RWPE1 (cell line): ENCODE data around the gene CYTIP.

Experiments used
- CTCF ChIA-PET: fragments of 350-600 bp; sonication (Branson Sonifier 250); formaldehyde crosslinking; extraction: SDS; loops from one replicate; lab custom pipeline; 2021; lab: Yijun Ruan, JAX
- POLR2A ChIA-PET: fragments of 400-600 bp; formaldehyde crosslinking; extraction: SDS; loops from one replicate; lab custom pipeline; 2020; ENCODE audit warnings: antibody characterized with exemption; ENCODE audit not compliant: low non-redundant PET; lab: Yijun Ruan, JAX
- DNase-seq: peaks from one replicate; pipeline ENCODE4 v3.0.0; 2012; ENCODE audit warnings: low spot score
- H3K27ac ChIP-seq: fragments of 450-650 bp; 2 replicates; pipeline ENCODE4 v1.5.1; 2017
- TF ChIP-seq, protein P1 (sequence below): fragments of 450-650 bp; conservative IDR thresholded peaks from 2 replicates; pipeline ENCODE4 v1.5.1; 2017; ENCODE audit warnings: low read depth, mild to moderate bottlenecking

Gene CYTIP

DNA sequence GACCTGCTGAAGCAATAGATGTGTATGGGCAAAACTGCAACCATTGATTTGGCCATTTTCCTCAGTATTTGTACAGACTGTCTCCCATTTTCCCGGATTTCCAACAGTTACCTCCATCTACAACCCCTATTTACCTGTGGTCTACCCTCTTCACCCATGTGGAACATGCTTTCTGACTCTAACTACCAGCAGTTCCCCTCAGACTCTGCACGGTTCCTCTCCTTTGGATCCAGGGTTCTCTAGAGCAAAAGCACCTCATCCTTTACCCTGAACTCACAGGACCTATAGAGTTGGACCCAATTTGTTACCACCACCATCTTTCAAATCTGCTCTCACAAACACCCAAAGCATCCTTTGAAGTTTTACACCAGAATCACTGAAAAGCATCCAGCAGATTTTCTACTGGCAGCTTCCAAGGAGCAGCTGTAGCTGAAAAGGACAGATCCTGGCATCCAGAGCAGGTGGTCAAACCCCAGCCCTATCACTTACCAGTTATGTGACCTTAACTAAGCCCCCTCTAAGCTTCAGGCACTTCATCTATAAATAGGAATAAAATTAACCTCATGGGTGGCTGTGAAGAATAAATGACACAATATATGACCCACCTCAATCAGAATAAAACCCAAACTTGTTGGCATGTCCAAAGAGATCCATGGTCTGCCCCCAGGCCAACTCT lies 15.3 kb downstream of the CYTIP start:
- DNase-seq = no peak
- ChIA-PET CTCF (no interaction called here), POLR2A (no interaction called here)
- no peak overlapping the region for H3K27ac ChIP-seq
- TF ChIP-seq, protein P1, sequence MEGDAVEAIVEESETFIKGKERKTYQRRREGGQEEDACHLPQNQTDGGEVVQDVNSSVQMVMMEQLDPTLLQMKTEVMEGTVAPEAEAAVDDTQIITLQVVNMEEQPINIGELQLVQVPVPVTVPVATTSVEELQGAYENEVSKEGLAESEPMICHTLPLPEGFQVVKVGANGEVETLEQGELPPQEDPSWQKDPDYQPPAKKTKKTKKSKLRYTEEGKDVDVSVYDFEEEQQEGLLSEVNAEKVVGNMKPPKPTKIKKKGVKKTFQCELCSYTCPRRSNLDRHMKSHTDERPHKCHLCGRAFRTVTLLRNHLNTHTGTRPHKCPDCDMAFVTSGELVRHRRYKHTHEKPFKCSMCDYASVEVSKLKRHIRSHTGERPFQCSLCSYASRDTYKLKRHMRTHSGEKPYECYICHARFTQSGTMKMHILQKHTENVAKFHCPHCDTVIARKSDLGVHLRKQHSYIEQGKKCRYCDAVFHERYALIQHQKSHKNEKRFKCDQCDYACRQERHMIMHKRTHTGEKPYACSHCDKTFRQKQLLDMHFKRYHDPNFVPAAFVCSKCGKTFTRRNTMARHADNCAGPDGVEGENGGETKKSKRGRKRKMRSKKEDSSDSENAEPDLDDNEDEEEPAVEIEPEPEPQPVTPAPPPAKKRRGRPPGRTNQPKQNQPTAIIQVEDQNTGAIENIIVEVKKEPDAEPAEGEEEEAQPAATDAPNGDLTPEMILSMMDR = no peak

DNA sequence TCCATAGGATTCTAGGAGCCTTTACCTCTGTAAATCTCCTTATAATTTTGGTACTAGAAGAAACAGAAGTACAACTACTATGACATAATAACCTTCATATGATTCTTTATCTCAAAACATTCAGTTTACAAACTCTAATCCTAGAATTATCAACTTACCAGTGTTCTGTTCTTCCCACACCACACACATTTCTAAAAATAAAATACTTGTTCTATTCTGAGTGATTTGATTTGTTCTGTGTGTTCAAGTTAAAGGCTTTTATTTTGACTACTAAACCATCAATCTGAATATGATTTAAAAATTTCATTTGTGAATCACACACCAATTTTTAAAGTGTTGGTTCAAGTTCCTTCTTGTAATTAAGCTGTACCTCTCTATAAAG lies 16.0 kb downstream of the CYTIP start:
- TF ChIP-seq, protein P1 = no peak
- CTCF ChIA-PET = no interaction called here
- POLR2A ChIA-PET = no interaction called here
- DNase-seq = no peak
- H3K27ac ChIP-seq = no peak overlapping the region

DNA sequence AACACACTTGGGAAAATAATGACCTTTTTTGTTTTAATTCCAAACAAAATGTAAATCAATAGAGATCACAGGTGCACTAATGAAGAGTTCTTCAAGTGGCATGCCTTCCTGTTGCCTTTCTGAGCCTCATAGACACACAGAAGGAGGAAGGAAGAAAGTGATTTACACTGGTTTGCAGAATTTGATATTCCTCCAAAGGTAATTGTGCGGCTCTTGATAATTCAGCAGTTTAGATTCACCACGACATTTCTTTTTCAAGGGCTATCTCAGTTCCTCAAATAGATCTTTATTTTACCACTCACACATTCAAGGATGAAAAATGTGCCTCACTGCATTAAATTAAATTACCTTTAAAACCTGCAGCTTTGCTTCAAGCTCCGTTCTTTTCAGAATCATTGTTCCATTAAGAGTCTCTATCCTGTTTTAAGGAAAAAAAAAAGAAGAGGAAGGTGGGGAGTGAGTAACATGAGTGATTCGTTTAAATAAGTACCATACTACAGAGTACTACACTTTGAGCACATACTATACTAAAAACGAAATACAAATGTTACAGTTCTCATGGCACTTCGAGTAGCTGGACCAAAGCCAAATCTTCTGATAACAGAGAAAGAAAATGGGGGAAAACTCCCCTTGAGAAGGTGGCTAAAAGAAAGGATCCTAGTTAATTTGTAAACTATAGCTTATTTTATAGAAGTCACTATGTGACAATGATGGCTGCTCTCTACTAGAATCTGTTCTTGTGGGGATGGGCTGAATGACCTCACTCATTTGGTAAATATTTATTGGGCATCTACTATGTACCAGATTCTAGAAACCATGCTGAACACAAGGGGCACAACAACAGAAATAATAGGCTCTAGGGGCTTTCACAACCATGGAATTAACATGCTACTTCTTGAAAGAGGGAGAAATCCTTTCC lies 16.6 kb downstream of the CYTIP start:
- ChIA-PET POLR2A (no interaction called here), CTCF (no interaction called here)
- H3K27ac ChIP-seq = no peak overlapping the region
- no peak for DNase-seq
- TF ChIP-seq, protein P1 = no peak

DNA sequence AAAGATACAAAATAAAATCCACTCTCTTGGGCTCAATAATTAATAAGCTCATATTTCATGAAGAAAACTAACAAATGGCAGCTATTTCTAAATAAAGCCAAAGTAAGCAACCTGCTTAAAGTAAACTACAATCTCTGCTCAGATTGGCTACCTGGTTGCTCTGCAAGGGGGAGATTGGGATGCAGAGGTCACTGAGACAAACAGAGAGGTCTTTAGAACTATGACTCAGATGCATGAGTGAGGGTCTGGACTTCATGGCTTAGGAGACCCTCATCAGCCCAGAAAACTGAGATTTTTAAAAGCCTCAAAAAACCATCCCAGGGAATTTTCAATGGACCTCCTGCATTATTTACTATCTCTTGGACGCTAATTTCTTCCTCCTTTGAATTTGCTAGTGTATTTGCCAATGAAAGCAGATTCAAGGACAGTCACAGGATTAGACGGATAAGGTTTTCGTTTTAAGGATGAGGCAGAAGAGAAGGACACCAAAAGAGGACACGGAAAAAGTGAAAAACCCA lies 17.4 kb downstream of the CYTIP start:
- CTCF ChIA-PET = no interaction called here
- no peak for DNase-seq
- POLR2A ChIA-PET = no interaction called here
- H3K27ac ChIP-seq = no peak overlapping the region
- TF ChIP-seq, protein P1 = no peak

DNA sequence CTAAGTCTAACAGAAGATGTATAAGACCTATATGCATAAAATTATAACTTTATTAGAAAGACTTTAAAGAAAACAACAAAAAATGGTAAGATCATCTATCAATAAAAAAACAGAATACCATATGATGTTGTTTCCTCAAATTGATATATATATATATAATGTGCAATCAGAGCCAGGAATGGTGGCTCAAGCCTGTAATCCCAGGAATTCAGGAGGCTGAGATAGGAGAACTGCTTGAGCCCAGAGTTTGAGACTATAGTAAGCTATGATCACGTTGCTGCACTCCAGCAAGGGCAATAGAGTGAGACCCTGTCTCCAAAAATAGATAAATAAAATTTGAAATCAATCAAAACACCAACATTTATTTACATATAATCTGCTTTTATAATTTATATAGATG lies 19.5 kb downstream of the CYTIP start:
- ChIA-PET POLR2A (no interaction called here), CTCF (no interaction called here)
- TF ChIP-seq, protein P1 = no peak
- H3K27ac ChIP-seq = no peak overlapping the region
- no peak for DNase-seq

DNA sequence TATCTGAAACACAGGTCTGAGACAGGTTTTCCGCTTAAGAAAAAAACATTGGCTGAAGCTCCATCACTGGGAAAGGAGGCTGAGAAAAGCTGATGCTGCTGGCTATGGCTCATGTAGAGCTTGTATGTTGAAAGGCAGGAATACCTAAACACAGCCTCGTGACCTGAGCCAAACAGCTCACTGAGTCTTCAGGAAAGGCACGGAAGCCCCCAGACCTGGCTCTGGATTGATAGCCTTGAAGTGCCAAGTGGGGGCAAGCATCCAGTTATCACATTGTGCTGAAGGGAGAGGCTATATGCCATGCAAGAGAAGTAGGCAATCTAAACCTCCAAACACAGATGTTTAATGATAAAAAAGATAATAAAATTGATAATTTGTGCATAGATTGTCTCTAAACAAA lies 21.9 kb downstream of the CYTIP start:
- ChIA-PET POLR2A (no interaction called here), CTCF (no interaction called here)
- no peak overlapping the region for H3K27ac ChIP-seq
- TF ChIP-seq, protein P1 = no peak
- no peak for DNase-seq
